ENCODE measurements around the gene CKLF. TPM values are rescaled to one million over a fixed set of nuclear protein-coding genes. Genes with fewer than 3 reads are reported as not detected.

The CKLF gene
- polyA plus RNA-seq, 4 donors, result 34.0 to 44.3 (median 39.7) TPM

- DNase-seq (ENCODE audit: low read depth in 4 of 4, low spot score in 3 of 4), result peak; percentile 64 to 81 (median 70)
Measured at GRCh38 chr16:66516808-66517585, 35.4 kb upstream of the CKLF start.

DNA sequence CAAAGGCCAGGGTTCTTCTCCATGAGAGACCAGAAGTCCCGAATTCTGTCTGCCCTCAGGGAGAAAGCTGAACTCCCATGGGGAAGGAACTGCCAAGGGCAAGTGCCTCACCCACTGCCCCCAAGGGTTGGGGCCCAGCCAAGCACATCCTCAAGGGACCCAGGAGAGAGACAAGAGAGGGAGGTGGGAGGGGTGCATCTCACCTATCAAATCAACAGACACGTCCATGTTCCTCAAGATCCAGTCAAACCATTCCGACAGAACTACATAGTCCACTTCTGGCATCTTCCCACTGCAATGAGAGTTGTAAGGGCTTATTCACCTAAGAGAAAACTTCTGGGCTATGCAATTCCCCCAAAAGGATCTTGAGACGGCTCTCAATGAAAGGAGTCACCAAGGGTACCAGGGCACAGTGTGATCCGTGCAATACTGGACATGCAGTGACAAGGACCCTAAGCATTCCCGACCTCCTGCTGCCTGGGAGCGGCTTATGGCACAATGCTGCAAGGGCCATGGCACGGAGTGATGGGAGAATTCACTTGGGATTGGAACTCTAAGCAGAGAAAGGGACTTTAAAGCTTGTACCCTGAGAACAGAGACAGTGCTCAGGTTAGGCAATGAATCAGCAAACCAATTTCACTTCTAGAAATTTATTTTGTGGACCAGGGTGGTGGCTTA lies 34.7 kb upstream of the CKLF start:
- DNase-seq (ENCODE audit: low read depth in 4 of 4, low spot score in 3 of 4), result no peak

GRCh38 chr16:66519482-66520373 lies 32.6 kb upstream of the CKLF start:
- no peak for DNase-seq (ENCODE audit: low read depth in 4 of 4, low spot score in 3 of 4)

- DNase-seq (ENCODE audit: low read depth in 4 of 4, low spot score in 3 of 4), result no peak
Measured at GRCh38 chr16:66520406-66521170, 31.8 kb upstream of the CKLF start.

DNA sequence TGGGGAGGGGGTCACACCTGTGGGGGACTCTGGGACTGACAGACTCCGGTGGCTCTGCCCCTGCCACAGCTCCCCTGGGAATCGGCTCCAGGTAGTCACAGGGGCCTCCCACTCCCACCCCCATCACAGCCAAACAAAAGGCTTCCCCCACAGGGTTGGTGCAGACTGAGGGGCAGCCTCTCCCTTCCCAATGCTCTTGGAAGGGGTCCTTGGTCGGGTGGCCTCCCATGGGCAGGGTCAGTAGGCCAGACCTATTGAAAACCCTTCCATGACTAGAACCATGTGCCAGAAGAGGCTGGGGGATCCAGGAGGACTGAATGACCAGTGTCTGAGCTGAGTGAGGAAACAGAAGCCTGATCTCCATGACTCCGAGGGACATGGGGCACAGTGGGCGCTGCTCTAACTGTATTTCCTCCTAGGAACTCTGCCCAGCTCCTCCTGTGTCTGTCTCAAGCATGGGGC lies 31.1 kb upstream of the CKLF start:
- DNase-seq (ENCODE audit: low read depth in 4 of 4, low spot score in 3 of 4), result no peak

DNA sequence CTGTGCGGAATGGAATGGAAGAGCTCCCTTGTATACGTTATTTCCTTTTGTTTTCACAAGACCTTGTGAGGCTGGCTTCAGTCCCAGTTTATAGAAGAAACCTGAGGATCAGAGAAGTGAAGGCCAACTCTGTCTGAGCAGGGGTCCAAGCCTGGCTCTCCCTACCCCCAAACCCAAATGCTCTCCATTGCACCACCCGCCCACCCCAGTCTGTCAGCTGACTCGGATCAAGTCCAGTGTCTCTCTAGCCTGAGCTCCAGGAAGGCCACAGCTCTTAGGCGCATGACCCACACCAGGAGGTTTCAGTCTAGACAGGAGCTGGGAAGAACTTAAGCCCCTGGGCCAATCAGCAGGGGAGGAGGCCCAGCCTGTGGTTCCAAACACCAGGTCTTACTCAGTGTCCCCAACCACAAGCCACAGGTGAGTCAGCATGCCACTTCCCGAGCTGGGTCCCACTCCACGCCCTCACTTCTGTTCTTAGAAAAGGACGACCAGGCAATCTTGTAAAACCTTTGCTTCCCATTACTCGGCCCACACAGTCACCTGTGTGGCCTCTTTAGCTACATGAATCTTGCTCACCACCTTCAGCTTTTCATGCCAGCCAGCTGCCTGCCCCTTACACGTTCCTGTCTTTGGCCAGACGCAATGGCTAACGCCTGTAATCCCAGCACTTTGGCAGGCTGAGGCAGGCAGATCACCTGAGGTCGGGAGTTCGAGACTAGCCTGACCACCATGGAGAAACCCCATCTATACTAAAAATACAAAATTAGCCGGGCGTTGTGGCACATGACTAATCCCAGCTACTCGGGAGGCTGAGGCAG lies 30.2 kb upstream of the CKLF start:
- DNase-seq (ENCODE audit: low read depth in 4 of 4, low spot score in 3 of 4), result no peak

- DNase-seq (ENCODE audit: low read depth in 4 of 4, low spot score in 3 of 4), result no peak
Measured at GRCh38 chr16:66522816-66523590, 29.4 kb upstream of the CKLF start.

GRCh38 chr16:66523861-66524354 lies 28.5 kb upstream of the CKLF start:
- no peak for DNase-seq (ENCODE audit: low read depth in 4 of 4, low spot score in 3 of 4)

GRCh38 chr16:66524601-66525164 lies 27.7 kb upstream of the CKLF start:
- DNase-seq (ENCODE audit: low read depth in 4 of 4, low spot score in 3 of 4), result no peak

DNA sequence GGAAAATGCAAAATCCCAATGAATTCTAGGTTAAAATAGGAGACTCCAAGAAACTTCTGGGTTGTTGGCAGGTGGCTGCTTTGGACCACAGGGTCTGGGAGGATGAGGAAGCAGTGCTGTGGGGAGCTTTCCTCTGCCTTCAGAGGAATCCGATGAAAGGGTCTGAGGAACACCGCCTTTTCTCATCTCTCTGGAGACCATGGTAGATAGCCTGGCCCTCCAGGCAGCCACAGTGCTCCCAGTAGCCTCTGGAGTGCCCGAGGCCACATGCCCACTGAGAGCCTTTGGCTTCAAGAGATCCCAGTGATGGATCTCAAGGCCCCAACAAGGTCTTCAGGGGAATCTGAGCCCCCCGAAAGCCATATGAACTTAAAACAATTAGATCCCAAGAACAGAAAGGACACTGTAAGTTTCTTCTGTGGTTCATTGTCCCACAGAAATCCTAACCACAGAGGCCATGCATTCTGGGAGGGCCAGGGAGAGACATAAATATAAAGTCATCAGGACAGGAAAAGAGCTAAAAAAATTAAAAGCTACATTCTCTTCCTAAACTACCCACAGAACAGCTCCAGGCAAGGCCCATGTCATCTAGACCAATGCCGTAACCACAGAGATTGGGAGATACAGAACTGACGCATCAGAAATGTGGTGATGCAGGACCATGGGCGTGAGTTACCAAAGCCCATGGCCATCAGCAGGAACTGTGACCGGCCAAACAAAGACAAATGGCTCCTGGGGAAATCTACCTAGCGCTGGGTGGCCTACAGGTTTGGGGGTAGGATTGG lies 26.8 kb upstream of the CKLF start:
- DNase-seq (ENCODE audit: low read depth in 4 of 4, low spot score in 3 of 4), result no peak

- no peak for DNase-seq (ENCODE audit: low read depth in 4 of 4, low spot score in 3 of 4)
Measured at GRCh38 chr16:66528294-66528693, 24.1 kb upstream of the CKLF start.

DNA sequence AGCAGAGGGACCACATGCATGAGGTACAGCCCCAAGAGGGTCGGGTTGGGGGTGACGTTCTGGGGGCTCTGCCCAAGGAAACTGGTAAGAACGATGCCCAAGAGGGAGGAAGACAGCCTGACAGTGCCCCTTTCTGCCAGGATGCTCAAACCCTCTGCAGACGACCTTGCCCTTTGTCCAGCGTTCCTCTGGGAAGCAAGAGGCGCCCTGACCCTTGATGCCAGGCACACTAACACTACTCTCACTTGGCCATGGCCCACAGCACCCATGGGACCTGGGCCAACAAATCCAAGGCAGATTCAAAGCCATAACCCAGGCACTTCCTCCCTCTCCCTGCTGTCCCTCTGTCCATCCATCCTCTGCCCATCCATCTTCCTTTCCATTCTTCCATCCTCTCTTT lies 22.9 kb upstream of the CKLF start:
- DNase-seq (ENCODE audit: low read depth in 4 of 4, low spot score in 3 of 4), result no peak

DNA sequence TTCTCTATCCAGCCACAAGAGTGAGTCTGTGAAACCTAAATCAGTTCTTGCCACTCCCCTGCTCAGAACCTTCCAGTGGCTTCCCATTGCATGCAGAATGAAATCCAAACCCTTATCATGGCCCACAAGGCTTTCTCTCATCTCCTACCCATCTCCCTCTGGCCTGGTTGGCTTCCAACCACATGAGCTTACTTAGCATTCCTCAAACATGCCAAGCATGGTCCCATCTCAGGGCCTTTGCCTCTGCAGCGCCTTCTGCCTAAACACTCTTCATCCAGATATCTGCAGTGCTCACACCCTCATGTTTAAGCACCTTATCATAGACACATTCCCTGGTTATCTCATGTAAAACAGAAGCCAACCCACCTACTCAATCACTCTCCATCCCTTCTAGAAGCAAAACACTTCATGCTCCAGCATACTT lies 18.0 kb upstream of the CKLF start:
- DNase-seq (ENCODE audit: low read depth in 4 of 4, low spot score in 3 of 4), result no peak

DNA sequence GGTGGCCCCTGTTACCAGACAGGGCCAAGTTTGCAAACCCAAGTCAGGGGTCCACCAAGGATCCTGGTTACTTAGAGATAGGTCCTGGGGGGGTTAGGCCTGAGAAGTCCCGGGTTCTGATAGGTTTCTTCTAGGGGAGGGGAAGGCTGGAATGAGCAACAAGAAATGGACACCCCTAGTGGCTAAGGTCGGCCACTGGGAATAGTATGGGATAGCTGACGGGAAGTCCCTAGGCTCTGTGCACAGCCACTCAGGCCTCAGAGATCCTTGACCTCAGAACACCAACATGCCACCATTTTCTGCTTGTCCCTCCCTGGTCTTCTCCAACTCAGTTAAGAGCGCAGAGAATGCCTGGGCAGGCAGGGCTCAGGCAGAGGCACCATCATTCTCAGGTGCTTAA lies 15.9 kb upstream of the CKLF start:
- no peak for DNase-seq (ENCODE audit: low read depth in 4 of 4, low spot score in 3 of 4)

- no peak for DNase-seq (ENCODE audit: low read depth in 4 of 4, low spot score in 3 of 4)
Measured at GRCh38 chr16:66537236-66537635, 15.1 kb upstream of the CKLF start.

GRCh38 chr16:66538910-66539309 lies 13.5 kb upstream of the CKLF start:
- no peak for DNase-seq (ENCODE audit: low read depth in 4 of 4, low spot score in 3 of 4)

Data from left renal pelvis (tissue), 4 donors.